Measurements from ENCODE around the gene NRAP. TPM values are rescaled to one million over a fixed set of nuclear protein-coding genes. Genes with fewer than 3 reads are reported as not detected.

NRAP gene
- total RNA-seq, 4 donors from 2014 or later = 0.16 to 12.3 (median 1.1) TPM; not detected in 1

- in situ Hi-C loops (cut with MboI; ENCODE audit: low pct_ligation_motif_present in 1 of 4, low pct_unique_long_range_greater_than_20kb in 1 of 4, low sequenced_read_pairs in 3 of 4) = no loop called here
- no peak overlapping the region for H3K4me3 ChIP-seq
- H3K27ac ChIP-seq = no peak overlapping the region
- no peaks in the 10 kb centered on the region for H3K9me3 ChIP-seq
- intact Hi-C loops (cut with DNase I; ENCODE audit: low total_unique reads) = no loop called here
- H3K27me3 ChIP-seq = peaks cover 12% of the 10 kb centered on the region
- peaks cover 0 to 25% (median 10%) of the 10 kb centered on the region in 4 donors for H3K4me1 ChIP-seq
- TF ChIP-seq POLR2AphosphoS5 (IDR thresholded peaks at IDR 0.05) (no peak), EP300 (IDR thresholded peaks at IDR 0.05; ENCODE audit: low read depth) (no peak), CTCF (IDR thresholded peaks at IDR 0.05) (no peak), POLR2A (IDR thresholded peaks at IDR 0.05) (no peak)
- 83 to 87% methylated on average over 3 to 4 of the region's 4 CpGs for WGBS, 2 donors (ENCODE audit: low coverage in 1 of 2)
- H3K36me3 ChIP-seq = no peaks in the 10 kb centered on the region
- no peak for DNase-seq
Measured at GRCh38 chr10:113622831-113623230, 41.0 kb downstream of the NRAP start.

- no peak for TF ChIP-seq POLR2AphosphoS5 (IDR thresholded peaks at IDR 0.05)
- TF ChIP-seq POLR2A (IDR thresholded peaks at IDR 0.05) = no peak
- H3K27ac ChIP-seq = no peak overlapping the region
- H3K27me3 ChIP-seq = peaks cover 22% of the 10 kb centered on the region
- no peaks in the 10 kb centered on the region for H3K36me3 ChIP-seq
- DNase-seq = no peak
- intact Hi-C loops (cut with DNase I; ENCODE audit: low total_unique reads) (no loop called here), in situ Hi-C loops (cut with MboI; ENCODE audit: low pct_ligation_motif_present in 1 of 4, low pct_unique_long_range_greater_than_20kb in 1 of 4, low sequenced_read_pairs in 3 of 4) (no loop called here)
- WGBS, 2 donors (ENCODE audit: low coverage in 1 of 2) = 79 to 83% methylated on average over 1 to 8 of the region's 8 CpGs
- H3K4me1 ChIP-seq = peaks cover 0 to 15% (median 3%) of the 10 kb centered on the region in 4 donors
- no peak overlapping the region for H3K4me3 ChIP-seq
- no peaks in the 10 kb centered on the region for H3K9me3 ChIP-seq
Measured at GRCh38 chr10:113621799-113622198, 42.0 kb downstream of the NRAP start.

- Histone ChIP-seq H3K36me3 (no peaks in the 10 kb centered on the region), H3K4me3 (no peak overlapping the region), H3K9me3 (no peaks in the 10 kb centered on the region), H3K4me1 (peaks cover 0 to 9% (median 2%) of the 10 kb centered on the region in 4 donors), H3K27ac (no peak overlapping the region), H3K27me3 (peaks cover 24% of the 10 kb centered on the region)
- intact Hi-C loops (cut with DNase I; ENCODE audit: low total_unique reads) (no loop called here), in situ Hi-C loops (cut with MboI; ENCODE audit: low pct_ligation_motif_present in 1 of 4, low pct_unique_long_range_greater_than_20kb in 1 of 4, low sequenced_read_pairs in 3 of 4) (no loop called here)
- WGBS, 2 donors (ENCODE audit: low coverage in 1 of 2) = 83 to 97% methylated on average over 6 to 9 of the region's 9 CpGs
- TF ChIP-seq EP300 (IDR thresholded peaks at IDR 0.05; ENCODE audit: low read depth) = no peak
- no peak for TF ChIP-seq POLR2AphosphoS5 (IDR thresholded peaks at IDR 0.05)
- no peak for TF ChIP-seq POLR2A (IDR thresholded peaks at IDR 0.05)
- TF ChIP-seq CTCF (IDR thresholded peaks at IDR 0.05) = no peak
- no peak for DNase-seq
Measured at GRCh38 chr10:113620936-113621335, 42.9 kb downstream of the NRAP start.

GRCh38 chr10:113620511-113620910, 43.3 kb downstream of the NRAP start:
- H3K36me3 ChIP-seq = no peaks in the 10 kb centered on the region
- WGBS, 2 donors (ENCODE audit: low coverage in 1 of 2) = 82 to 89% methylated on average over 5 to 8 of the region's 8 CpGs
- peaks cover 0 to 5% (median 0%) of the 10 kb centered on the region in 4 donors for H3K4me1 ChIP-seq
- H3K27me3 ChIP-seq = peaks cover 24% of the 10 kb centered on the region
- TF ChIP-seq POLR2A (IDR thresholded peaks at IDR 0.05) (no peak), EP300 (IDR thresholded peaks at IDR 0.05; ENCODE audit: low read depth) (no peak), POLR2AphosphoS5 (IDR thresholded peaks at IDR 0.05) (no peak)
- H3K9me3 ChIP-seq = no peaks in the 10 kb centered on the region
- intact Hi-C loops (cut with DNase I; ENCODE audit: low total_unique reads) = no loop called here
- in situ Hi-C loops (cut with MboI; ENCODE audit: low pct_ligation_motif_present in 1 of 4, low pct_unique_long_range_greater_than_20kb in 1 of 4, low sequenced_read_pairs in 3 of 4) = no loop called here
- H3K4me3 ChIP-seq = no peak overlapping the region
- H3K27ac ChIP-seq = no peak overlapping the region
- no peak for DNase-seq

GRCh38 chr10:113619401-113619800, 44.4 kb downstream of the NRAP start:
- H3K36me3 ChIP-seq = no peaks in the 10 kb centered on the region
- no peaks in the 10 kb centered on the region for H3K9me3 ChIP-seq
- intact Hi-C loops (cut with DNase I; ENCODE audit: low total_unique reads) (no loop called here), in situ Hi-C loops (cut with MboI; ENCODE audit: low pct_ligation_motif_present in 1 of 4, low pct_unique_long_range_greater_than_20kb in 1 of 4, low sequenced_read_pairs in 3 of 4) (no loop called here)
- no peak overlapping the region for H3K4me3 ChIP-seq
- H3K27me3 ChIP-seq = peaks cover 24% of the 10 kb centered on the region
- no peak for DNase-seq
- no peak overlapping the region for H3K27ac ChIP-seq
- no peak for TF ChIP-seq CTCF (IDR thresholded peaks at IDR 0.05)
- TF ChIP-seq POLR2A (IDR thresholded peaks at IDR 0.05) = no peak
- TF ChIP-seq POLR2AphosphoS5 (IDR thresholded peaks at IDR 0.05) = no peak
- TF ChIP-seq EP300 (IDR thresholded peaks at IDR 0.05; ENCODE audit: low read depth) = no peak
- WGBS, 2 donors (ENCODE audit: low coverage in 1 of 2) = 56 to 57% methylated on average over 1 of the region's 1 CpG
- H3K4me1 ChIP-seq = no peaks in the 10 kb centered on the region

All from transverse colon (tissue), 4 donors.